CD14-positive monocyte (primary cell): Measurements from ENCODE around the gene CDC25A. TPM values are rescaled to one million over a fixed set of nuclear protein-coding genes. Genes with fewer than 3 reads are reported as not detected.

ENCODE experiments used
- DNase-seq, 3 donors: peaks; one replicate each; pipeline ENCODE4 v3.0.0-alpha.2; 2011 to 2022
- H2AFZ ChIP-seq: 2 replicates; pipeline ENCODE4 v1.6.0; 2012; ENCODE audit warnings: mild to moderate bottlenecking, low read depth, low read length, inconsistent platforms; ENCODE audit not compliant: insufficient read depth, poor library complexity, severe bottlenecking
- H3K27ac ChIP-seq, 2 donors: 1 replicate in 1 of 2; 2 replicates in 1 of 2; pipeline ENCODE4 v1.5.1; 2012 to 2013; ENCODE audit warnings: low read length in 2 of 2, control low read depth in 1 of 2, inconsistent platforms in 1 of 2, low read depth in 1 of 2, mild to moderate bottlenecking in 1 of 2
- H3K27me3 ChIP-seq, 2 donors: one replicate each; pipeline versions ENCODE4 v1.6.0 to v1.6.1; 2011 to 2013; ENCODE audit warnings: low read length in 2 of 2; ENCODE audit not compliant: control insufficient read depth in 2 of 2, insufficient read depth in 2 of 2
- H3K36me3 ChIP-seq, 2 donors: replicated peaks in 1 of 2; 1 replicate in 1 of 2; 2 replicates in 1 of 2; pipeline versions ENCODE4 v1.5.1 to v1.6.1; 2012 to 2013; ENCODE audit warnings: low read length in 2 of 2, control low read depth in 1 of 2, inconsistent platforms in 1 of 2, mild to moderate bottlenecking in 1 of 2; ENCODE audit not compliant: insufficient read depth in 2 of 2, control insufficient read depth in 1 of 2
- H3K4me1 ChIP-seq, 2 donors: 1 replicate in 1 of 2; 2 replicates in 1 of 2; pipeline versions ENCODE4 v1.5.1 to v1.6.1; 2012 to 2013; ENCODE audit warnings: low read length in 2 of 2, control low read depth in 1 of 2, inconsistent platforms in 1 of 2, mild to moderate bottlenecking in 1 of 2, moderate library complexity in 1 of 2; ENCODE audit not compliant: insufficient read depth in 2 of 2, control insufficient read depth in 1 of 2
- H3K4me2 ChIP-seq: replicated peaks from 2 replicates; pipeline ENCODE3; 2012; ENCODE audit warnings: low read length, moderate library complexity, mild to moderate bottlenecking; ENCODE audit not compliant: poor library complexity, severe bottlenecking; ENCODE audit errors: extremely low read depth
- H3K4me3 ChIP-seq, 3 experiments: fragments of 200-600 bp in 1 of 3; sonication (generic) in 1 of 3; replicated peaks in 1 of 3; 1 replicate in 2 of 3; 2 replicates in 1 of 3; pipeline ENCODE4 v1.5.1; 2011 to 2013; ENCODE audit warnings: low read length in 3 of 3, mild to moderate bottlenecking in 3 of 3, control low read depth in 2 of 3, low read depth in 2 of 3, inconsistent platforms in 1 of 3, moderate library complexity in 1 of 3
- H3K79me2 ChIP-seq: 2 replicates; pipeline ENCODE4 v1.6.0; 2012; ENCODE audit warnings: mild to moderate bottlenecking, control low read depth, inconsistent platforms, low read length, moderate library complexity; ENCODE audit not compliant: insufficient read depth
- H3K9ac ChIP-seq: 2 replicates; pipeline ENCODE4 v1.6.0; 2017; ENCODE audit warnings: low read length, mild to moderate bottlenecking; ENCODE audit not compliant: insufficient read depth, poor library complexity, severe bottlenecking
- H3K9me3 ChIP-seq, 2 donors: replicated peaks in 1 of 2; 1 replicate in 1 of 2; 2 replicates in 1 of 2; pipeline versions ENCODE4 v1.5.1 to v1.6.1; 2012 to 2013; ENCODE audit warnings: low read length in 2 of 2, control low read depth in 1 of 2; ENCODE audit not compliant: control insufficient read depth in 1 of 2, insufficient read depth in 1 of 2
- H4K20me1 ChIP-seq: 2 replicates; pipeline ENCODE4 v1.6.0; 2012; ENCODE audit warnings: mild to moderate bottlenecking, low read length, control low read depth, moderate library complexity; ENCODE audit not compliant: insufficient read depth
- H3K27ac Mint-ChIP-seq, 7 donors: one replicate each; pipeline ENCODE4 v1.8.0; 2020; ENCODE audit warnings: mild to moderate bottlenecking in 7 of 7, mixed read lengths in 7 of 7, moderate library complexity in 6 of 7, inconsistent platforms in 2 of 7
- H3K27me3 Mint-ChIP-seq, 3 donors: one replicate each; pipeline ENCODE4 v1.8.0; 2021 to 2022; ENCODE audit warnings: low read depth in 3 of 3, mild to moderate bottlenecking in 3 of 3, mixed read lengths in 3 of 3, moderate library complexity in 3 of 3, inconsistent platforms in 1 of 3
- H3K36me3 Mint-ChIP-seq, 2 donors: one replicate each; pipeline ENCODE4 v1.8.0; 2020; ENCODE audit warnings: mixed read lengths in 2 of 2, inconsistent platforms in 1 of 2, mild to moderate bottlenecking in 1 of 2
- H3K4me1 Mint-ChIP-seq: one replicate; pipeline ENCODE4 v1.8.0; 2020; ENCODE audit warnings: mild to moderate bottlenecking, mixed read lengths
- H3K4me3 Mint-ChIP-seq, 2 donors: one replicate each; pipeline ENCODE4 v1.8.0; 2020; ENCODE audit warnings: mild to moderate bottlenecking in 2 of 2, mixed read lengths in 2 of 2, moderate library complexity in 1 of 2
- H3K9me3 Mint-ChIP-seq, 7 donors: one replicate each; pipeline ENCODE4 v1.8.0; 2020 to 2022; ENCODE audit warnings: mixed read lengths in 7 of 7, mild to moderate bottlenecking in 6 of 7, moderate library complexity in 6 of 7, inconsistent platforms in 2 of 7
- CTCF ChIP-seq: fragments of 200-600 bp; IDR thresholded peaks from one replicate; pipeline ENCODE4 v1.8.0; 2022; ENCODE audit warnings: antibody characterized with exemption, mild to moderate bottlenecking
- WGBS: methylation state at CpG from one replicate; pipeline ENCODE4 v1.1.5; 2013; ENCODE audit warnings: missing lambda C conversion rate; ENCODE audit not compliant: insufficient coverage; 5-methylcytosine and 5-hydroxymethylcytosine counted together
- intact Hi-C, 2 donors: fragments of 100-400 bp; cut with micrococcal nuclease; formaldehyde crosslinking; loops; one replicate each; pipeline versions ENCODE4 v1.15.0 to v1.15.1; 2023
- polyA plus RNA-seq, 3 donors: library from polyadenylated mRNA; depleted of rRNA in 1 of 3; unstranded in 2 of 3; stranded (reverse) in 1 of 3; fragments of 300-500 nt in 2 of 3; fragments of >200 nt in 1 of 3; fragmentation: Illumina TruSeq in 2 of 3; gene quantifications; 1 replicate in 2 of 3; 2 replicates in 1 of 3; pipeline ENCODE4 v1.2.3, GENCODE V29; 2012 to 2021

Gene CDC25A
- polyA plus RNA-seq, 3 donors: 0.07 to 0.39 TPM; not detected in 1

GRCh38 chr3:48189321-48189720 lies 1.1 kb upstream of the CDC25A start:
- H2AFZ ChIP-seq: peak overlapping the region; percentile 93
- H3K9ac ChIP-seq: no peak overlapping the region
- Mint-ChIP-seq H3K36me3 (peaks cover 0 to 4% of the 10 kb centered on the region in 2 donors), H3K4me1 (peaks cover 15% of the 10 kb centered on the region), H3K27ac (no peak overlapping the region), H3K4me3 (no peak overlapping the region), H3K9me3 (no peaks in the 10 kb centered on the region), H3K27me3 (peaks cover 2 to 5% (median 5%) of the 10 kb centered on the region in 3 donors)
- H3K9me3 ChIP-seq: no peaks in the 10 kb centered on the region
- peaks cover 39% of the 10 kb centered on the region for H3K79me2 ChIP-seq
- peaks cover 0 to 6% of the 10 kb centered on the region in 2 donors for H3K36me3 ChIP-seq
- no peak for DNase-seq
- H3K27ac ChIP-seq: no peak overlapping the region
- no peaks in the 10 kb centered on the region for H4K20me1 ChIP-seq
- intact Hi-C loops: loop anchor here (5.0 to 10.0 kb wide), 2 partner anchors 53 to 255 kb away; partner anchors contain the start of genes ATRIP (in 1 of the 2), CCDC51 (in 1 of the 2), TMA7 (in 1 of the 2) and ZNF589 (in 1 of the 2)
- H3K27me3 ChIP-seq: no peaks in the 10 kb centered on the region
- 92% methylated on average over 5 of the region's 6 CpGs for WGBS
- H3K4me3 ChIP-seq: no peak overlapping the region
- no peak overlapping the region for H3K4me2 ChIP-seq
- H3K4me1 ChIP-seq: peaks cover 16 to 21% of the 10 kb centered on the region in 2 donors
- no peak for TF ChIP-seq CTCF

GRCh38 chr3:48187579-48188265 lies 495 bp downstream of the CDC25A start:
- no peak for TF ChIP-seq CTCF
- Histone ChIP-seq H4K20me1 (no peaks in the 10 kb centered on the region), H2AFZ (peak overlapping the region; percentile 93), H3K9me3 (no peaks in the 10 kb centered on the region), H3K4me3 (peak overlapping the region; percentile 76 to 91 (median 79)), H3K79me2 (peaks cover 51% of the 10 kb centered on the region), H3K4me1 (peaks cover 16 to 21% of the 10 kb centered on the region in 2 donors), H3K4me2 (peak overlapping the region; percentile 95), H3K9ac (peak overlapping the region; percentile 64), H3K27ac (no peak overlapping the region), H3K27me3 (no peaks in the 10 kb centered on the region), H3K36me3 (peaks cover 9 to 22% of the 10 kb centered on the region in 2 donors)
- H3K36me3 Mint-ChIP-seq: peaks cover 3 to 19% of the 10 kb centered on the region in 2 donors
- H3K27ac Mint-ChIP-seq: no peak overlapping the region
- no peaks in the 10 kb centered on the region for H3K9me3 Mint-ChIP-seq
- H3K4me1 Mint-ChIP-seq: peaks cover 15% of the 10 kb centered on the region
- no peak for DNase-seq
- peaks cover 0 to 2% (median 0%) of the 10 kb centered on the region in 3 donors for H3K27me3 Mint-ChIP-seq
- peak overlapping the region; percentile 88 for H3K4me3 Mint-ChIP-seq
- under 1% methylated on average over 87 of the region's 87 CpGs for WGBS
- intact Hi-C loops: loop anchor here (5.0 to 10.0 kb wide), 2 partner anchors 55 to 257 kb away; partner anchors contain the start of genes ATRIP (in 1 of the 2), CCDC51 (in 1 of the 2), TMA7 (in 1 of the 2) and ZNF589 (in 1 of the 2)
